Measurements from ENCODE around the gene ODF4.

DNA sequence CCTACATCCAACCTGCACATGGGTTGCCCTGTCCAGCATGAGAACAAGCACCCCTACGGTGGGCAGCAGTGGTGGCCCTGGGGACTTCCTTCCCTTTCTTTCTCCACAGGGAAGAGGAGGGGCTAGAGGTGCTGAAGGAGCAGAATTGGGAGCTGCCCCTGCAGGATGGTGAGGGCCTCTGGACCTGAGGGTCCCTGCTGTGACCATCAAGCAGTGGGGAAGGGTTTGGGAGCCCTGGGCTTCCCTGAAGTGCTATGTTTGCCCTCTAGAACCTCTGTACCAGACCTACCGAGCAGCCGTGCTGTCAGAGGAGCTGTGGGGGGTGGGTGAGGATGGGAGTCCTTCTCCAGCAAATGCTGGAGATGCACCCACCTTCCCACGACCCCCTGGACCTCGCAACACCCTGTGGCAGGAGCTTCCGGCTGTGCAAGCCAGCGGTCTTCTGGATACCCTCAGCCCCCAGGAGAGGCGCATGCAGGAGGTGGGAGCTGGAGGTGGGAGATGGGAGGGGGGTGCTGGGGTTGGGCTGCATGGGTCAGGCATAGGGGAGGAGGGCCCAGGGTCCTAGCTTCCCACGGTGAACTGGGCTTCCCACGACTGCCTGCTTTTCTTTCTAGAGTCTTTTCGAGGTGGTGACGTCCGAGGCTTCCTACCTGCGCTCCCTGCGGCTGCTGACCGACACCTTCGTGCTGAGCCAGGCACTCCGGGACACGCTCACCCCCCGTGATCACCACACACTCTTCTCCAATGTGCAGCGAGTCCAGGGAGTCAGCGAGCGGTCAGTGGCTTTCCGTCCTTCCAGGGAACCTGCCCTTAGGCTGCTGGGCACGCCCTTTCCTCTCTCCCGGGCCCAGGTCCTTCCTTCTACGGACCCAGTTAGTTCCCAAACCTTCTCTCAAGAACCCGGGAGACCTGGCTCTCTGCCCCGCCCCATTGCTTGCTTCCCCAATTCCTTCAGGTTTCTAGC, 24.6 kb upstream of the ODF4 start:
- TF ChIP-seq CTCF (IDR thresholded peaks at IDR 0.05) (no peak), EP300 (IDR thresholded peaks at IDR 0.05) (no peak), POLR2A (IDR thresholded peaks at IDR 0.05) (no peak)

Measured in ovary (tissue), 3 donors.